Panc1 (cell line): ENCODE results near the gene PPCDC. TPM values are rescaled to one million over a fixed set of nuclear protein-coding genes. Genes with fewer than 3 reads are reported as not detected.

Experiments
- ATAC-seq: fragments of 200-7000 bp; cut with Tn5 transposase; 2 replicates; pipeline ENCODE4 v1.9.1; 2020; ENCODE audit warnings: mild to moderate bottlenecking, moderate library complexity
- BruUV-seq: library from RNA; stranded (reverse); fragments of 400-500 nt; replicated peaks from 2 replicates; lab custom pipeline; 2021; lab: Mats Ljungman, UMichigan
- CTCF ChIA-PET: fragments of 300-600 bp; sonication (Branson Sonifier 250); formaldehyde crosslinking; loops from one replicate; lab custom pipeline; 2022; ENCODE audit warnings: antibody characterized with exemption; lab: Charles Lee
- POLR2A ChIA-PET: fragments of 300-600 bp; sonication (Branson Sonifier 250); formaldehyde crosslinking; loops from one replicate; lab custom pipeline; 2022; ENCODE audit warnings: antibody characterized with exemption; lab: Charles Lee
- DNase-seq: peaks from one replicate; pipeline ENCODE4 v3.0.0-alpha.2; 2010; ENCODE audit warnings: low read depth, low spot score
- H3K27ac ChIP-seq: 2 replicates; pipeline ENCODE4 v1.5.1; 2011; ENCODE audit warnings: mild to moderate bottlenecking, low read length, inconsistent platforms
- H3K27me3 ChIP-seq: fragments of 200-500 bp; sonication (Bioruptor generic); 2 replicates; pipeline ENCODE4 v1.6.0; 2014; ENCODE audit warnings: low read length, inconsistent platforms; ENCODE audit not compliant: control insufficient read depth, insufficient read depth
- H3K36me3 ChIP-seq: fragments of 200-500 bp; sonication (Bioruptor generic); 2 replicates; pipeline ENCODE4 v1.5.1; 2014; ENCODE audit warnings: inconsistent platforms, mild to moderate bottlenecking, low read length, moderate library complexity; ENCODE audit not compliant: control insufficient read depth, insufficient read depth
- H3K4me1 ChIP-seq: 2 replicates; pipeline ENCODE4 v1.5.1; 2011; ENCODE audit warnings: inconsistent platforms, mild to moderate bottlenecking, low read length, moderate library complexity; ENCODE audit not compliant: control insufficient read depth, insufficient read depth
- H3K4me3 ChIP-seq, 2 experiments: 2 replicates each; pipeline ENCODE4 v1.5.1; 2011 to 2012; ENCODE audit warnings: low read depth in 2 of 2, low read length in 2 of 2, mild to moderate bottlenecking in 2 of 2, inconsistent platforms in 1 of 2, moderate library complexity in 1 of 2
- H3K9me3 ChIP-seq: fragments of 200-500 bp; sonication (Bioruptor generic); 2 replicates; pipeline ENCODE4 v1.5.1; 2014; ENCODE audit warnings: low read depth, mild to moderate bottlenecking, inconsistent platforms, low read length, moderate library complexity; ENCODE audit not compliant: control insufficient read depth, insufficient read depth
- CTCF ChIP-seq: fragments of 450-650 bp; IDR thresholded peaks from 2 replicates; pipeline ENCODE4 v1.5.1; 2017; ENCODE audit warnings: mild to moderate bottlenecking
- POLR2AphosphoS5 ChIP-seq: IDR thresholded peaks from 2 replicates; pipeline ENCODE4 v1.6.1; 2012; ENCODE audit warnings: mild to moderate bottlenecking, low read depth, low read length, moderate library complexity
- REST ChIP-seq, 2 experiments: IDR thresholded peaks; 2 replicates each; pipeline ENCODE4 v1.6.1; 2011 to 2012; ENCODE audit warnings: low read depth in 2 of 2, control low read depth in 1 of 2, low read length in 1 of 2, mild to moderate bottlenecking in 1 of 2, moderate library complexity in 1 of 2; ENCODE audit not compliant: insufficient read depth in 1 of 2
- SIN3A ChIP-seq: IDR thresholded peaks from 2 replicates; pipeline ENCODE4 v1.6.1; 2012; ENCODE audit warnings: low read depth, mild to moderate bottlenecking, low read length, moderate library complexity, borderline replicate concordance; ENCODE audit not compliant: insufficient read depth
- TCF7L2 ChIP-seq: IDR thresholded peaks from 2 replicates; pipeline ENCODE4 v1.6.1; 2011; ENCODE audit warnings: mild to moderate bottlenecking, low read depth, low read length, inconsistent platforms
- in situ Hi-C: cut with HindIII; loops from 2 replicates; pipeline ENCODE4 v1.10.0; 2016; ENCODE audit warnings: low sequenced_read_pairs, low pct_unique_long_range_greater_than_20kb
- intact Hi-C: fragments of 100-400 bp; cut with micrococcal nuclease; formaldehyde crosslinking; loops from one replicate; pipeline ENCODE4 v1.10.0; 2022; ENCODE audit not compliant: unreplicated experiment
- total RNA-seq: library from RNA; stranded (reverse); gene quantifications from one replicate; pipeline ENCODE4 v1.2.1, GENCODE V29; 2021; ENCODE audit not compliant: unreplicated experiment

Gene PPCDC
- total RNA-seq, 1 experiment from 2014 or later: 26.1 TPM

GRCh38 chr15:75052972-75053747, 29.8 kb downstream of the PPCDC start:
- DNase-seq (no peak), ATAC-seq (no peak)
- H3K36me3 ChIP-seq: peaks cover 2% of the 10 kb centered on the region; the same call in 1 of the 2 replicates
- H3K4me3 ChIP-seq: no peak overlapping the region
- H3K4me1 ChIP-seq: no peaks in the 10 kb centered on the region
- TF ChIP-seq CTCF (no peak), REST (IDR thresholded peaks at IDR 0.05; ENCODE audit: insufficient read depth in 1 of 2, low read depth in 2 of 2, low read length in 1 of 2) (no peak), TCF7L2 (no peak), SIN3A (no peak), POLR2AphosphoS5 (no peak)
- ChIA-PET CTCF (interaction anchor here (0.7 kb wide), 1 partner anchor 354 kb away, joined by 7 read pairs; no protein-coding TSS in a partner anchor), POLR2A (interaction anchor here (0.7 kb wide), 1 partner anchor 13 kb away, joined by 9 read pairs; no protein-coding TSS in a partner anchor)
- in situ Hi-C loops (no loop called here), intact Hi-C loops (no loop called here)
- H3K27ac ChIP-seq: no peak overlapping the region
- TSS peak; percentile 80 for BruUV-seq
- no peaks in the 10 kb centered on the region for H3K9me3 ChIP-seq
- no peaks in the 10 kb centered on the region for H3K27me3 ChIP-seq

- no peaks in the 10 kb centered on the region for H3K9me3 ChIP-seq
- no TSS peak for BruUV-seq
- no peak overlapping the region for H3K4me3 ChIP-seq
- DNase-seq (no peak), ATAC-seq (no peak)
- intact Hi-C loops: no loop called here
- no peaks in the 10 kb centered on the region for H3K4me1 ChIP-seq
- no peak for TF ChIP-seq SIN3A
- no peak for TF ChIP-seq CTCF
- TF ChIP-seq REST (IDR thresholded peaks at IDR 0.05; ENCODE audit: insufficient read depth in 1 of 2, low read depth in 2 of 2, low read length in 1 of 2): no peak
- TF ChIP-seq TCF7L2: no peak
- TF ChIP-seq POLR2AphosphoS5: no peak
- POLR2A ChIA-PET: interaction anchor here (0.7 kb wide), 1 partner anchor 12 kb away, joined by 9 read pairs; no protein-coding TSS in a partner anchor
- CTCF ChIA-PET: interaction anchor here (0.7 kb wide), 1 partner anchor 353 kb away, joined by 7 read pairs; no protein-coding TSS in a partner anchor
- H3K27me3 ChIP-seq: no peaks in the 10 kb centered on the region
- in situ Hi-C loops: no loop called here
- H3K27ac ChIP-seq: no peak overlapping the region
- H3K36me3 ChIP-seq: 0 out of 2 replicates have a peak, but pooled peaks cover under 1% of the 10 kb centered on the region
These were observed 30.3 kb downstream of the PPCDC start for GRCh38 chr15:75053748-75054125.
